Stimulated activated CD4-positive, alpha-beta T cell treated with anti-CD3 and anti-CD28 coated beads, Interleukin-12 subunit alpha, Interleukin-12 subunit beta, amount 100 ng/mL, for 4 hours (primary cell): Measurements from ENCODE around the gene JDP2.
A peak's percentile ranks its signal among the peaks of the same experiment; 100 is the strongest.

ENCODE experiments used
- DNase-seq: peaks from one replicate; pipeline ENCODE4 v3.0.0-alpha.2; 2020

Gene JDP2

DNA sequence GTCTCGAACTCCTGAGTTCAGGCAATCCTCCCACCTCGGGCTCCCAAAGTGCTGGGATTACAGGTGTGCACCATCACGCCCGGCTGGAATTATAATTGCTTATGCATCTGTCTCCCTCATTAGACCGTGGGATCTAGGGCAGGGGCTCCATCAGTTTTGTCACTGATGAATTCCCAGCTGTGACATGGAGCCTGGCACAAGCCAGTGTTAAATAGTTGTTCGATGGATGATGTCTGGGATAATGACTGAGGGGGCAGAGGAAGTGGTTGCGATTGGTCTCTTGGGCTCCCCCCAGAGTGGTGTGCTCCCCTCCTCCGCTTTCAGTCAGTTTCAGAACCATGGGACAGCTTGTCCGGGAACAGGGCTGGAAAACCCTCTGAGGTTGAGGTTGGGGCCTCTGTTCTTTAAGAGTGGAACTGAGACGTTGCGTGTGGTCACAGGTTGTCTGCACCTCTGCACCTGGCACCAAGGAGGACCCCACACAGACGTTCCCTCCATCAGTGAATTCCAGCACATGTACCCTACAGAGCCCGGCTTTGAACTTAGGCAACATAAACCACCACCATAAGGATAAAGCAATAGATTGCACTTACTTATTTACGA is 63.7 kb downstream of the JDP2 start:
- no peak for DNase-seq

DNA sequence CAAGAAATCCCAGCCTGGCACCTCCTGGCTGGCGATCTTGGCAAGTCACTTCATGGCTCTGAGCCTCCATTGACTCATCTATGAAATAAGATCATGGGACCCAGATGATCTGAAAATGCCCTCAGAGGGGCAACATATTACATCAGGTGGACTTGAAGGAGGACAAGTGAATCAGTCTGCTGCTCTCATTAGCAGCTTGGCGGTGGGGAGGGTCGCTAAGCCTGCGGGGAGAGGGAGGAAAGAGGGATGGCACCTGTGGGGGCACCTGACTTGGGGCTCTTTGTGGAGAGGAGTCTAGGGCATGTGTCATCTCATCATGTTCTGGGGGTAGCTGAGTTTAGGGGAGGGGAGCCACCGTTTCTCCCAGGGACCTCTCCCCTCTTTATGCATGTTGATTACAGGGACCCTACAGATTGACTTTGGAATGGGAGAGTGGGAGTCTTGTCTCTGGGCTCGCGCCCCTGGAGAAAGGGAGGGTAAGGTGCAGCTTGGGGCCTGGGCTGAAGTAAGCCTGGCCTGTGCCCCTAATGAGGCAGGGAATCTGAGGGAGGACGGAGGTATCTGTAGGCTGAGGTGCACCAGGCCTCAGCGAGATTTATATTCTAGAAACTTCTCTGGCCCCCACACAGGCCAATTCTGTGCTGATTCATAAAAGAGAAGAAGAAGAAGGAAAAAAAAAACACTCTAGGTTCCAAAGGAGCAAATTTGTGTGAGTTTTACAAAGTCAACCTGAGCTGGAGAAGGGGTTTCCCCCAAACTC is 65.2 kb downstream of the JDP2 start:
- DNase-seq: no peak

DNA sequence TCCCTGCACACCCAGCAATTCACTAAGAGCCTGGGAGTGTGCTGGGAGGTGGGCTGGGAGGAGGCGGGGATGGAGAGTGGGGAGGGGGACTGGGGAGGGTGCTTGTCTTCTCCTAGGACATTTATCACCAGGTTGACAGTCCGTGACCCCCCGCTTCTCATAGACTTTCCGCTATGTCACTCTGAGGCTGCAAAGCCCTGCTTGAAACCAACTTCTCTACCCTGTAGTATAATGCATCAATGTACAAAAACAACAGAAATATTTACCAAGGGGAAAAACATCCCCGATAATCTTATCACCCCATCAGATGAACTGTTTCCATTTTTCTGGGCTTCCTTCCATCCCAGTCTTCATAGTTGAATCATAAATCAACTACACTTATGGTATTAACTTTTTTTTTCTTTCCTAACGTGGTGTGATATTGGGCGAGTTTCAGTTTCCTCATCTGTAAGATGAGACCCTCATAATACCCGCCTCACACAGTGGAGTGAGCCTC is 65.8 kb downstream of the JDP2 start:
- no peak for DNase-seq

DNA sequence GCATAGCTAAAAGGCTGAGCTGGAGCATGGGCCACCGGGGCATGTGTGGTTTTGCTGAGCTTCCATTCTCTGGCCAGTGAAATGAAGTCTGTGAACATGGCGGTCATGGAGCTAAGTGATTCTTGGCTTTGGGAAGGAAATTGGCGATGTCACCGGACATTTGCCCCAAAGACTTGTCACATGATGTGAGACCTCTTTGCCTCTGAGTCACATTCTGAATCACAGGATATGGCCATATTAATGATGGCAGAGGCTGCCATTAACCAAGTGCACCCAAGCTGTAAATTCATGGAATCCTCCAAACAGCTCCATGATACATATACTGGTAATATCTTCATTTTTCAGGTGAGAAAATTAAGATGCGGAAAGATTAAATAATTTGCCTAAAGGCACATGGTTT is 67.1 kb downstream of the JDP2 start:
- DNase-seq: no peak

DNA sequence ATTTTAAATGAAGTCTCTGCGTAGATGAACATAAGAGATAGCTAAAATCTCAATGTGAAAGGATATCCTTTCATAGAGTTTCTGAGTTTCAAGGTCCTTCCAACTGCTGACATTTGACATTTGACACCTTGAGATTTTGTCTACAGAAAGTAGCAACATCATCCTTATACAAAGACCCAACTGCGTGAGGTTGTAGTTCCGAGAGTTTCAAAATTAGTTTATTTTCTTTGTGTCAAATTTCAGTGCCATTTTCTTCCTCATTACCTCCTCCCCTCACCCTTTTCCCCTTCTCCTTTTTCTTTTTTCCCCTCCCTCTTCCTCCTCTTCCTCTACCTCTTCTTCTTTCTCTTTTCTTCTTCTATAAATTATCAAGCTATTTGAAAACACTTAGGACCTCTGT is 67.6 kb downstream of the JDP2 start:
- DNase-seq: no peak

DNA sequence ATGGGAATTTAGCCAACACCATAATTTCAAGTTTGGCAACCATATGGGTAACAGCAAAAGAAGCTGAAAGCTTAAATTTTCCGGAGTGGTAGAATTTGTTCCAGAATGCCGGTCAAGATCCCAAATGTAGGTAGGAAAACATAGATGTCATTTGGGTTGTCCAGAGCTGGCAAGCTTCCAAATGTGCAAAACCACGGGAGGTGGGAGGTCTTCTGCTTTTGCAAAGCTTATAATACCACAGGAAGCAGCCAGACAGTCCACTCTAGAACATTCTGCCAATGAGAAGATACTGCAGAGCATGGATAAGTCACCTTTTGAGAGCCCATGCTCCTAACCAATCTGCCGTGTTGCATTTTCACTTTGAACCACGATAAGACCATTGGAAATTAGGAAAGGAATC is 68.1 kb downstream of the JDP2 start:
- no peak for DNase-seq

DNA sequence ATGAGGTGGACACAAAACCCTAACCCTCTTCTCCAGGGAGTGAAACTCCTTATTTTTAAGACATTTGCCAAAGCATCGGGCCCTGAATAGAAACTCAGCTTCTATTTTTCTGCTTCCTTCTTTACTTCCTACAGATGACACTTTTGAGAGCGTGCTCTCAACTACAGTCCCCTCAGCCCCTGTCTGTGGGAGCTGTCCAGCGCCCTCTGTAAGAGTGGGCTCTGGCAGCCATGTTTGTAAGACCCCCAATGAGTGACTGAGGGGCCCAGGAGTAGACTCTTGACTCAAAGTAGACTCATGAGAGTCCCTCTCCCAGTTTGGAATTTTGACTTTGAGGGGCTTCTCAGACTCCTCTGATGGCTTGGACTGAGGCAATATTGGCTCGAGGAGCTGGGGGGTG is 68.9 kb downstream of the JDP2 start:
- no peak for DNase-seq

DNA sequence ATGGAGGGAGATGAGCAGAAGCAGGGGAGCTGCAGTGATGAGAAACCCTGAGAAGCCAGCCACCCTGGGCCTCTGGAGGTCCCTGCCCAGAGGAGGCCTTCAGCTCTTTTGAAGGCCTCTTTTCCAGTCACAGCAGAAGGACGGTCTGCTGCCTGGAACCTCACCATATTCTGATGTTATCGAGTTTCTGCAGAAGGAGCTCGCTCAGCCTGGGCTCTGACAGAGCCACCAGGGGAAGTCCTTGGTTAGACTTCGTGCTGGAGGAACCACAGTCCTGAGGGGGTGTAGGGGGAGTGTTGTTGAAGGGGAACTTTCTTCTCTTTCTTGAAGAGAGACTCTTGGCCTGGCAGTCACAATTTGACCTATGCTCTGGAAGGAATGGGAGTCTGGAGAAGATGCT is 69.4 kb downstream of the JDP2 start:
- no peak for DNase-seq

DNA sequence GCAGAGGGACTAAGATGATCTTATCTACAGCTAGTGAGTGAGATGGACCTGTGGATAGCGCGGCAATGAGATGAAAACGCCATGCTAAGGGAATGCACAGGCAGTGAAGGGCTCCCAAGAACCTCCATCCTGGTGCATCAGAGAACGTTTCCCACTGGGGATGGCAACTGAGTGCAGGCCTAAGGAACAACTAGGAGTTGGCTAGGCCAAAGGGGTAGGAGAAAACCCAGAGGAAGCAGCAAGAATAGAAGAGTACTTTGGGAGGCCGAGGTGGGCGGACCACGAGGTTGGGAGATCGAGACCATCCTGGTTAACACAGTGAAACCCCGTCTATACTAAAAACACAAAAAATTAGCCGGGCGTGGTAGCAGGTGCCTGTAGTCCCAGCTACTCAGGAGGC is 69.9 kb downstream of the JDP2 start:
- DNase-seq: no peak

DNA sequence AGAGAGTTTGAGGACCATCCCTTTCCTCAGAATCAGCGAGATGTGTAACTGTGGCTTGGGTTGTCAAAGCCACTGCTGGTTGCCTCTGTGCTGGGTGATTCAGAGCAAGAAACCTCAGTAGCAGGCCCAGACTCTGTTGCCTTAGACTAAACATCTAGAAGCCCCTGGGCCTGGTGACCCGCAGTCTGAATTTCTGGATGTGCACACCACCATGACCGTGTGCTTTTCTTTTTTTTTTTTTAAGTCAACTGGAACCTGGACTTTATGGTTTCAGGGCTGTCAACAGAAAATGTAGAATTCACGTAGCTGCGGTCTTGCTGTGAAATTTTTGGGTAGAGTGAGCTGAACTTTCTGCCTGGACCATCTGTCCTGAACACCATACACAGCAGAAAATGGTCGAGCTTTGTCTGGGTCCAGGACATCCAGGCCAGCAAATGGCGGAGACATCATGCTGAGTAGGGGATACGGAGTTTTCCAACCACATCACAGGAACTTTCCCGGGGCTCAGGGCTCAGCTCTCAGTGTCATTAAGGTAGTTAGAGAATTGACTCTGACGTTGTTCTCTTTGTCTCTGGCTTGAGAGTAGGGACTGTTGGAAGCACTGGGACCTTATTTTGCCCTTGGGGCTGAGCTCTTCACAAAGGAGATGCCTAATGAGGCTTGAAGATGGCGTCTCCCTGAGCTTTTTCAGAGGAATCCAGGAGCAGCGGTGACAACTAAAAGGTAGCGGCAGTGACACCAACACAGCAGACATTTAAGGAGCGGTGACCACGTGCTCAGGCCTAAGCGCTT is 71.5 kb downstream of the JDP2 start:
- DNase-seq: no peak

DNA sequence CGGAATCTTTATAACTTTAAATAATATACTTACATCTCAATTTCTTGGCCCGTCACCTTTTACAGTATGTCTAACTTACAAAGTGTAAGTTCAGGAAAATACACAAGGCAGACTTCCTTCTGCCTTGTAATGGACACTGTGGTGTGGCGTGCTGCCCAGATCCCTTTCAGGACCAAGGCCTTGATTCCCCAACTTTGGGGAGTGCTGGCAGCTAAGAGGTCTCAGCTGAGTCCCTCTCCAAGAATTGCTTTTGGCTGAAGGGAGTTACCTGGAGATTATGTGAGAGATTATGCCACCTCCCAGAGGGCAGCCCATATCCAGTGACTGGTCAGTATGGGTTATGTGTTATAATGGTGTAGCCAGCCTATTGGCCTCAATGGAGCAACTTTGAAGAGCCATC is 73.3 kb downstream of the JDP2 start:
- no peak for DNase-seq

DNA sequence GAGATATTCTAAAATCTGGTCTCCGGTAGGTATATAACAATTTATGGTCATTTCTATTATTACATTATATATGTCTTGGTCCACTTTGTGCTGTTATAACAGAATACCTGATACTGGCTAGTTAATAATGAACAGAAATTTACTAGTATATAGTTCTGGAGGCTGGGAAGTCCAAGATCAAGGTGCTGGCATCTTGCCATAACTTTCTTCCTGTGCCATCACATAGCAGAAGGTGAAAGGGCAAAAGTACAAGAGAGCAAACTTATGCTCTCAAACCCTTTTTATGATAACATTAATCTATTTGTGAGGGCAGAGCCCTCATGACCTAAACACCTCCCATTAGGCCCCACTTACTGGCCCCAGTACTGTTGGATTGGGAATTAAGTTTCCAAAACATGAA is 76.6 kb downstream of the JDP2 start:
- no peak for DNase-seq

DNA sequence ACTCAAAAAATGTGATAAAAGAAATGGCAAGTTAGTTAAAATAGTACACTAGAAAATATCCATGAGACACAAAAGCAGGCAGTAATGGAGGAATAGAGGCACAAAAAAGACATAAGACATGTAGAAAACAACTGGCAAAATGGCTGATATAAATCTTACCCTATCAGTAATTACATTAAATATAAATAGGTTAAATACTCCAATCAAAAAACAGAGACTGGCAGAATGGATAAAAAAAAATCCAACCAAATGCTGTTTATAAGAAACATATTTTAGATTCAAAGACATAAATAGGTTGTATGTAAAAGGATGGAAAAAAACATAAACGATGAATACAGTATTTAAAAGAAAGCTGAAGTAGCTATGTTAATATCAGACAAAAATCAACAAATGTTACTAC is 79.1 kb downstream of the JDP2 start:
- no peak for DNase-seq

DNA sequence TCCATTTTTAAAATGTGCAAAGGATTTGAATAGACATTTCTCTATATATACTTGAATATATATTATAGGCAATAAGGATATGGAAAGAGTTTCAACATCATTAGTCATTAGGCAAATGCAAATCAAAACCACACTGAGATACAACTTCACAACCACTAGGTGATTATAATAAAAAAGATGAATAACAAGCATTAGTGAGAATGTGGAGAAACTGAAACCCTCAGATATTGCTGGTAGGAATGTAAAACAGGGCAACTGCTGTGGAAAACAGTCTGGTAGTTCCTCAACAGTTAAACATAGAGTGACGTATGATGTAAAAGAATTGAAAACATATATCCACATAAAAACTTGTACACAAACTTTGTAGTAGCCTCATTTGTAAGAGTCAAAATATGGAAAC is 82.7 kb downstream of the JDP2 start:
- DNase-seq: no peak

DNA sequence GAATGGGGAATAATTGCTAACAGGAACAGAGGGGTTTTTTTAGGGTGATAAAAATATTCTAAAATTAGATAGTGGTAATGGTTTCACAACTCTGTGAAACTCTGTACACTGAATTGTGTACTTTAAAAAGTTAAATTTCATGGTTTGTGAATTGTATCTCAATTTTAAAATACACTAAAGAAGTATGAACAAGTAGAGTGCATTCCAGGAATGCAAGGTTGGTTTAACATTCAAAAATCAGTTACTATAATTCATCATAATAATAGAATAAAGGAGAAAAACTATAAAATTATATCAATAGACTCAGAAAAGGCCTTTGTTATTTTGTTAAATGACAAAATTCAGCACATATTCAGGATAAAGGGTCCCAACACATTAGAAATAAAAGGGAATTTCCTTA is 83.4 kb downstream of the JDP2 start:
- no peak for DNase-seq

DNA sequence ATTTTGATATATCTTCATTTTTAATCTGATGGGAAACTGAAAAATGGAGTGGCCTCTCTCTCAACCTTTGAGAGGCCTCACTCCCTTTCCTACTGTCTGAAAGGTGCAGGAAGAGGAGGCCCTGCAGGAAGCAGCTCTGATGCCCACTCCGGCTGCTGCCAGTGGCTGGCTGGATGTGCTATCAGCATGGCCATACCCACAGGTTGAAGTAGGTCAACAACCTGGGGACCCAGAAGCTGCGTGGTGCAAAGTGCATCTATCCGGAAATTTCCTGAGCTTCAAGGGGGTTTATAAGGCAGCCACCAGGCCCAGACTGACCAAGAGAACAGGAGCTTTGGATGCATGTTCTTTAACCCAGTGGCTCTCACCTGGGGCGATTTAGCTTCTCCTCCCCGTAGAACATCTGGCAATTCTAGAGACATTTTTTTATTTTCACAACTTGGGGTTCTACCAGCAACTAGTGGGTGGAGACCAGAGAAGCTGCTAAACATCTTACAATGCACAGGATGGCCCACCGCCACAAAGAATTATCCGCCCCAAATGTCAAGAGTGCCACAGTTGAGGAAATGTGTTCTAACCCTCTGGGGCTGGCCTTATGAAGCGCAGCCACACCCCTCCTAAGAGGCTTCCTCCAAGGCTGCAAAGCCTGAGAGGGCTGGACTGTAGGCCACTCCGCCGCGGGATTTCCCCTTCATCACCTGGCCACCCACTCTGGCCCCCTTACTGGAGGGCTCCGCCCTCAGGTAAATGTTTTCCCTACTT is 86.3 kb downstream of the JDP2 start:
- DNase-seq: no peak

DNA sequence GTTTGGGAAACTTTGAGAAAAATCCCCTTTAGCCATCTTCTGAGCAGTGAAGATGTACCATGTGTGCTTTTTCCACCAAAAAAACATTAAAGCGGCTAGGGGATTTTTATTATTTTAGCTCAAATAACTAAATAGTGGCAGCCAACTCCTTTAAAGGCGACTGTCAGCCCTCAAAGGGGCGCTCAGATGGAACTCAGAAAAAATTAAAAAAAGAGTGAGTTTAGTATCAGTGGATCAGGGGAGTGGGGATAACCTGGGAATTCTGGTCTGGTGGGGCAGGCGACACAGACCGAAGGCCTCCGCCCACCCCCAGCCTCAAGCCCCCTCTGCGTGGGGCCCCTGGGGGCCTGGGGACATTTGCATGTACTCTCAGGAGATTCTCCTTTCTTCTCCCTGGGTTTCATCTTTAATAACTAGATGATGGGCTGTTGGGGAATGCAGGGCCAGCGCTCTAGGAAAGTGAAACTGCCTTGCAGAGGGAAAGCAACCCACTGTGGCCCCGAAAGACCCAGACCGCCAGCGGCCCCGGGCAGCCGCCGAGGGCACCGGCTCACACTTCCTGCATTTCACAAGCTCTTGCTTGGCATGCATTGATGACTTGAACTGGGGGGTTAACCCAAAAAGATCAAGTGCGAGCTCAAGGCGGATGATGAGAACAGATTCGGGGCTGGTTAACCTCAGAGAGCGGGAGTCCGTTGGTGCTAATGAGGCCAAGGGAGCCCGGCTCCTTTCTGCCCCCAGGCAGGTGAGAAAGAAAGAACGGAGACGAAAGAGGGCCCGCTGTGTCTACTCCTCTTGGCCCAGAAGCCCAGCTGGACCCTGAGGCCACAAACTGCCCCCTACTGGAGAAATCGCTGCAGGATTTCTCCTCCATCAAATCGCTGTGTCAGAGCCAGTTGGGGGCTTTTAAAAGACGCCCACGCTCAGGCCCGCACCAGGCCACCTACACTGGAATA is 87.1 kb downstream of the JDP2 start:
- DNase-seq: peak; percentile 37

DNA sequence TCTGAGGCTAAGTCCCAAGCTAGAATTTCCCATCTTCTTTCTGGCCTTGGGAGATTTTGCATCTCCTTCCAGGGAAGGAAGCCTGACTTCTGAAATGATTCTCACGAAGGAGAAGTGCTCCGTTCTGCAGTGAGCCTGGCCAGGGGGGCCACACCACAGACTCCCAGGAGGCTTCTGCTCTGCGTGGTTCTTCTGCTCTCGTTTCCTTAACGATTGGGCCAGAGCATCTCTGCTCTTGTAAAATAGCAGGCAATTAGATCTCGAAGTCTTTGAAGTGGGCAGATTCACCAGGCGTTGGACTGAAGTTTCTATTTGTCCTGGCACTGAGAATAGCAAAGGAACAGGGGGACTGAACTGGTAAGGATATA is 87.8 kb downstream of the JDP2 start:
- no peak for DNase-seq

DNA sequence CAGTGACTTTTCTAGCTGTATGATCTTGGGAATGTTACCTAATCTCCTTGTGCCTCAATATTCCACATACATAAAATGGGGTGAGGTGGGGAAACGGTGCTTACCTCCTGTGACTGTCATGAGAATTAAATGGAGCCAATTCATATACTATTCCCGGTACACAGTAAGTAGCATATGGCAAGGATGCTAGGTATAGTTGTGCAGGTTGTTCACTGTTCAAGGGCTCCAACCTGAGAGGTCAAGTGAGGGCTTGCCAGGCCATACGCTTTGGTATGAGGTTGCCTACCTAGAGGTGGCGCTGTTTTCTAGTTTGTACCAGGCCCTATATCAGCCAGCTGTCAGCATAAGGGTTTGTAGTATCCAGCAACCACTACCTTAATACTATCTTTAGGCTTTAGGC is 90.8 kb downstream of the JDP2 start:
- no peak for DNase-seq

DNA sequence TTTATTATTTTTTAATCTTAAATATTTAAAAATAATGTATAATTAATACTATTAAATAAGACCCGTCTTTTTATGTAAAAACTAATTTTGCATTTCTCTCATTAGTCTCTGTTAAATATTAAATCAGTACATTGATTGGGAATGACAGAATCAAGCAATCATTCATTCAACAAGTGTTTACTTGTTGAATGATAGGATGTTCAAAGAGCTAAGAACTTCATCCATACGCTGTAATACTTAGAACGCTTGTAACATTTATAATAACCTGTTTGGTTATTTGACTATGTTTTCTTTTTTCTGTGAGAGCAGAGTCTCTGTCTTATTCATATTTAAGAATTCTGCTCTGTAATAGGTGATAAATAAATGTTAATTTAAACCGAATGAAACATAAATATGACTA is 91.6 kb downstream of the JDP2 start:
- DNase-seq: no peak

DNA sequence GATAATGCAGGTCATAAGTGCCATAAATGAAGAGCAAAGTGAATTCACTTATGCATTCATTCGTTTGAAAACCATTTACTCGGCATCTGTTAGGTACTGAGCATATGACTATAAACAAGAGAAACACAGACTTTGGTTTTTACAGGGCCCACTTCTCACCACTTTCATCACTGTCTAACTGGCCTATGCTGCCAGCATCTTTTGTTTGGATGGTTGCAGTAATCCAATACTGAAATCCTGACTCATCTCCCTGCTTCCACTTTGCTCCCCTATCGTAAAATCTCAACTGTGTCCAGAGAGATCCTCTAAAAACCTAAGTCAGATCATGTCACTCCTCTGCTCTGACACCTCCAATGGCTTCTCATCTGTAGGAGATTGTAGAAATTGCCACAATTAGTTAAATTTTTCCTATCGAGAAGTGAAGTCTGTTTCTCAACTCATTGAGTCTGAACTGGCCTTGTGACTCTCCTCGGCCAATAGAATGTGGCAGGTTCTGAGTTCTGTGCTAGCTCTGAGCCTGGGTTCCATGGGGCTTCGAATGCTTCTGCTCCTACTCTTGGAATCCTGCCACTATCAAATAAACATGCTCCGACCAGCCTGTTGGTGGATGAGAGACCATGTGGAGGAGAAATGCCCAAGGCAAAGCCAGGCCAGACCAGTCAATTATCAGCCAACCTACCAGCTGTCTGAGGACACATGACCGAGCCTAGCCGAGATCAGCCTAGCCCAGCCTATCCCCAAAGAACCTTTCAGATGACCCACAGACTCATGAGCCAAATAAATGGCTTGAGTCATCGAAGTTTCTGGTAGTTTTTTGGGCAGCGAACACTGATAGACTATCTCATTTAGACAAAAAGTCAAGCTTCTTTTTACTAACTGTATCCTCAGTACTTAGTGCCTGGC is 92.3 kb downstream of the JDP2 start:
- DNase-seq: no peak
